Upper lobe of right lung (tissue), 1 donor: ENCODE results near the gene SLC27A4. TPM values are rescaled to one million over a fixed set of nuclear protein-coding genes. Genes with fewer than 3 reads are reported as not detected.

Source experiments
- ATAC-seq: fragments of 200-7000 bp; cut with Tn5 transposase; one replicate; pipeline ENCODE4 v1.9.1; 2020; ENCODE audit warnings: mild to moderate bottlenecking, moderate library complexity
- DNase-seq: peaks from one replicate; pipeline ENCODE4 v3.0.0-alpha.2; 2020
- H3K27ac ChIP-seq: fragments of 200-600 bp; one replicate; pipeline ENCODE4 v1.8.0; 2022
- H3K27me3 ChIP-seq: fragments of 200-600 bp; one replicate; pipeline ENCODE4 v1.8.0; 2022; ENCODE audit warnings: mild to moderate bottlenecking
- H3K36me3 ChIP-seq: fragments of 200-600 bp; one replicate; pipeline ENCODE4 v1.8.0; 2022
- H3K4me1 ChIP-seq: fragments of 200-600 bp; one replicate; pipeline ENCODE4 v1.8.0; 2022
- H3K4me3 ChIP-seq: fragments of 200-600 bp; one replicate; pipeline ENCODE4 v1.8.0; 2022; ENCODE audit warnings: mild to moderate bottlenecking
- H3K9me3 ChIP-seq: fragments of 200-600 bp; one replicate; pipeline ENCODE4 v1.8.0; 2022
- intact Hi-C: fragments of 100-400 bp; cut with DNase I; formaldehyde crosslinking; loops from one replicate; pipeline ENCODE4 v1.11.0; 2022
- total RNA-seq: library from RNA; stranded (reverse); fragmentation: NEBNext Ultra II Directional; extraction: Animal tissue kit (Norgen Biotek cat#: 25700); gene quantifications from one replicate; pipeline ENCODE4 v1.2.1, GENCODE V29; 2021
- TF ChIP-seq, protein P1 (sequence below): fragments of 200-600 bp; IDR thresholded peaks from one replicate; pipeline ENCODE4 v1.8.0; 2022; ENCODE audit warnings: antibody characterized with exemption
- donor health status: DM: no; HTN: yes; CAD: no; lungs with severe emphysema.

The SLC27A4 gene
- total RNA-seq, 1 donor from 2014 or later = 21.4 TPM

DNA sequence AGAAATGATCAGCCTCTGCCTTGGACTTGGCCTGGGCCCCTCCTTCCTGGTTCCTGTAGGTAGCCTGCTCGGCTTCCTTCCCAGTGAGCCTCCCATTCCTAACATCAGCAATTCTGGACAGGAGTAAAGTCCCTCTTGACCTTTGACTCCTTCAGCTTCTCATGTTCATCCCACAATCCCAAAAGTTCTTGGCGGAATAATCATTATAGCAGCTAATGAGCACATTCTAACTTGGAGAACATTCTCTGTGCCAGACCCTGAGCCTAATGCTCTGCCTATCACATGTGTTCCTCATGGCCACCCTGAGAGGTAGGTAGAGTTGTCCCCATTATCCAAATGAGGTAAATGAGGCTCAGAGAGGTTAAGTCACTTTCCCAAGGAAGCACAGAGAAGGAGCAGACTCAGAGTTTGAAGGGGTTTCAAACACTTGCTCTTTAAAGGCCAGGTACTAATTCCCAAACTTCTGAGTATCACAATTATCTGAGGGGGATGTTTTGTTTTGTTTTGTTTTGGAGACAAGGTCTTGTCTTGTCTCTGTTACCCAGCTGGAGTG, 43.0 kb upstream of the SLC27A4 start:
- H3K27ac ChIP-seq = no peak overlapping the region
- ATAC-seq (no peak), DNase-seq (no peak)
- H3K36me3 ChIP-seq = no peaks in the 10 kb centered on the region
- intact Hi-C loops = loop anchor here (10.0 kb wide), 1 partner anchor 48 kb away; the partner anchor contains the start of gene SLC27A4
- H3K4me1 ChIP-seq = peaks cover 6% of the 10 kb centered on the region
- H3K4me3 ChIP-seq = no peak overlapping the region
- H3K9me3 ChIP-seq = no peaks in the 10 kb centered on the region
- H3K27me3 ChIP-seq = no peaks in the 10 kb centered on the region
- TF ChIP-seq, protein P1, sequence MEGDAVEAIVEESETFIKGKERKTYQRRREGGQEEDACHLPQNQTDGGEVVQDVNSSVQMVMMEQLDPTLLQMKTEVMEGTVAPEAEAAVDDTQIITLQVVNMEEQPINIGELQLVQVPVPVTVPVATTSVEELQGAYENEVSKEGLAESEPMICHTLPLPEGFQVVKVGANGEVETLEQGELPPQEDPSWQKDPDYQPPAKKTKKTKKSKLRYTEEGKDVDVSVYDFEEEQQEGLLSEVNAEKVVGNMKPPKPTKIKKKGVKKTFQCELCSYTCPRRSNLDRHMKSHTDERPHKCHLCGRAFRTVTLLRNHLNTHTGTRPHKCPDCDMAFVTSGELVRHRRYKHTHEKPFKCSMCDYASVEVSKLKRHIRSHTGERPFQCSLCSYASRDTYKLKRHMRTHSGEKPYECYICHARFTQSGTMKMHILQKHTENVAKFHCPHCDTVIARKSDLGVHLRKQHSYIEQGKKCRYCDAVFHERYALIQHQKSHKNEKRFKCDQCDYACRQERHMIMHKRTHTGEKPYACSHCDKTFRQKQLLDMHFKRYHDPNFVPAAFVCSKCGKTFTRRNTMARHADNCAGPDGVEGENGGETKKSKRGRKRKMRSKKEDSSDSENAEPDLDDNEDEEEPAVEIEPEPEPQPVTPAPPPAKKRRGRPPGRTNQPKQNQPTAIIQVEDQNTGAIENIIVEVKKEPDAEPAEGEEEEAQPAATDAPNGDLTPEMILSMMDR = no peak

DNA sequence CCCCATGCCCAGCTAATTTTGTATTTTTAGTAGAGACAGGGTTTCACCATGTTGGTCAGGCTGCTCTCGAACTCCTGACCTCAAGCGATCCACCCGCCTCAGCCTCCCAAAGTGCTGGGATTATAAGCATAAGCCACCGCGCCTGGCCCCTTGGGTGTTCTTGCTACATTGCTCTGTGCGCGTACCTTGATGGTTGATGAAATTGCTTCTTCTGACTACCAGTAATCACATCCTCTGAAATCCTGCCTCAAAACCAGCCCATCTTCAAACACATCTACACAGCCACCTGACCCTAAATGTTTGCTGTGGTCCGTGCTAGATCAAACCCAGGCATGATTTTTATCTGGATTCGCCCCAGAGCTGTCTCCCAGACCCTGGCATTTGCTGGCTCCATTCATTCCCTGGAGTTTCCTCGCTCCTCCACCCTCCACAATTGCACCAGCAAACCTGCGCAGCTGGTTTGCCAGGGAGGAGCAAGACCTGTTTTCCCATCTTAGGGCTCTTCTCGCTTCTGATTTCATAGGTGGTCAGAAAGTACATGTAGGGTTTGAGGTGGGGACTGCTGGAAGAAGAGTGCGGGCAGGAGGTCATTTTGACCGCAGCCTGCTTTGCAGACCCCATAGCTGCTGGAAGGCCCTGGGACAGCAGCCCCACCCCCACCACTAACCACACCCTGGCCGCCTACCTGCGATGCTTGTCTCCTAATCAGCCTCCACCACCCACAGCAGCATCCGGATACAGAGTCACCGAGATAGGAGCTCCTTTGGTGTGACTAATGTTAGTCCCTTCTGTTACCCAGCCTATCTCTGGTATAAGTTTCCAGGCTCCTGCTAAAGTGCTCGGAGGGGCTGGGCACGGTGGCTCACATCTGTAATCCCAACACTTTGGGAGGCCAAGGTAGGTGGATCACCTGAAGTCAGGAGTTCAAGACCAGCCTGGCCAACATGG, 41.5 kb upstream of the SLC27A4 start:
- ATAC-seq (no peak), DNase-seq (no peak)
- Histone ChIP-seq H3K27ac (no peak overlapping the region), H3K9me3 (no peaks in the 10 kb centered on the region), H3K27me3 (no peaks in the 10 kb centered on the region), H3K4me3 (no peak overlapping the region), H3K4me1 (peaks cover 6% of the 10 kb centered on the region), H3K36me3 (no peaks in the 10 kb centered on the region)
- TF ChIP-seq, protein P1 = no peak
- intact Hi-C loops = loop anchor here (10.0 kb wide), 1 partner anchor 46 kb away; the partner anchor contains the start of gene SLC27A4

DNA sequence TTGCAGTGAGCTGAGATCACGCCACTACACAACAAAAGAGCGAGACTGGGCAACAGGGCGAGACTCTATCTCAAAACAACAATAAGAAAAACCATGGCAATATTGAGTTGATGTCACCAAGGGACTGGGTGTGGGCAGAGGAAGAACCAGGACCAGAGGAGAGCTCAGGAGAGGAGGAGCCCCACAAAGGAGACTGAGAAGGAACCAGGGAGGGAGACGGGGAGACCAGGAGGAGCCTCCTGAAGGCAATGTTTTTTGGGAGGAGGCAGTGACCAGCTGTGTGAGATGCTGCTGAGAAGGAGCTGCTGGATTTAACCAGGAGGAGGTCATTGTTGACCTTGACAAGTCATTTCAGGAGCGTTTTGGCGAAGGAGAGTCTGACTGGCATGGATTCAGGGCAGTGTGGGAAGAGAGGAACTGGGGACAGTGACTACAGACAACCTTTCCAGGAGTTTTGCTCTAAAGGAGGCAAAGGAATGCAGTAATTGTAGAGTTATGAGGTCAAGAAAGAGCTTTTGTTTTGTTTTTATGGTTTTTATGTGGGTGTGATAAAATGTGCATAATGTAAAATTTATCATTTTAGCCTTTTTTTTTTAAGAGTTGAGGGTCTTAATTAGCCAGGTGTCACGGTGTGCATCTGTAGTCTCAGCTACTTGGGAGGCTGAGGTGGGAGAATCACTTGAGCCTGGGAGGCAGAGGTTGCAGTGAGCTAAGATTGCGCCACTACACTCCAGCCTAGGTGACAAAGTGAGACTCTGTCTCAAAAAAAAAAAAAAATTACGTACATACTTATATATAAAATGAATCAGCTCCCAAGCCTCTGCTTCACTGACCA, 36.0 kb upstream of the SLC27A4 start:
- no peak for ATAC-seq
- TF ChIP-seq, protein P1 = no peak
- Histone ChIP-seq H3K27me3 (no peaks in the 10 kb centered on the region), H3K9me3 (no peaks in the 10 kb centered on the region), H3K36me3 (peaks cover 10% of the 10 kb centered on the region), H3K27ac (no peak overlapping the region), H3K4me3 (no peak overlapping the region), H3K4me1 (no peaks in the 10 kb centered on the region)
- intact Hi-C loops = no loop called here
- no peak for DNase-seq

DNA sequence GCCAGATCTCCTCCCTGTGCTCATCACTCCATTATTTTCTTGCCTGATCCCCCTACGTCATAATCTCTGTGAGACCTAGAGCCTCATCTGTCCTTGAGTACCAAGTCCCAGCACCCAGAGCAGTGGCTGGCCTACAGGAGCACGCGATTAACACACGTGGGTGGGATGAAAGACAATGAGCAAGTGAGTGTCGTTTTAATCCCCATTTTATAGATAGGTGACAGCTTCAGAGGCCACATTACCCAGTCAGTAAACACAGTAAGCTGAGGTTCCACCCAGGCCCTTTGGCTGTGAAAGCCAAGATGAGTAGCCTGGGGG, 35.4 kb upstream of the SLC27A4 start:
- TF ChIP-seq, protein P1 = no peak
- Histone ChIP-seq H3K9me3 (no peaks in the 10 kb centered on the region), H3K27ac (no peak overlapping the region), H3K4me3 (no peak overlapping the region), H3K36me3 (peaks cover 16% of the 10 kb centered on the region), H3K27me3 (no peaks in the 10 kb centered on the region), H3K4me1 (no peaks in the 10 kb centered on the region)
- no peak for ATAC-seq
- no peak for DNase-seq
- intact Hi-C loops = no loop called here

DNA sequence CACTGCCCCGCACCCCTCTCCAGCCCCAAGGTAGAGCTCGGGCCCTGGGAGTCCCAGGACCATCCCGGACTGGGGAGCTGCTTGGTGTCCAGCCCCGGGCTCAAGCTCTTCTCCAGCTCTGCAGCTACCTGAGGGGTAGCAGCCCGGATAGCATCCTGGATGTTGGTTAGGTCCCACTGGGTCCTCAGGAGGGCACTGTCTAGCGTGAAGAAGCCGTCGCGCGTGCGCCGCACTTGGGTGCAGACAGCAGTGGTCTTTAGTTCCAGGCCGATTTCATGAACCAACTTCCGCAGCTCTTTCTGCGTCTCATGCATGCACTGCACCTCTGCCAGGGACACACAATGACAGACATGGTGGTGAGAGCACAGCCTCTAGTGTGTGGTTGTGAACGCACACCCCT, 30.8 kb upstream of the SLC27A4 start:
- intact Hi-C loops = no loop called here
- Histone ChIP-seq H3K27me3 (no peaks in the 10 kb centered on the region), H3K27ac (no peak overlapping the region), H3K36me3 (peaks cover 44% of the 10 kb centered on the region), H3K4me1 (no peaks in the 10 kb centered on the region), H3K9me3 (no peaks in the 10 kb centered on the region), H3K4me3 (no peak overlapping the region)
- ATAC-seq (no peak), DNase-seq (no peak)
- TF ChIP-seq, protein P1 = no peak
